ENCODE data around the gene LNPK.
"Not testable (repeated sequence)": the region's sequence is repeated elsewhere in the genome, so short reads cannot be mapped to it uniquely, and the experiment has no call there.

The LNPK gene

GRCh38 chr2:175973373-175973772 is 28.7 kb downstream of the LNPK start:
- no peak for DNase-seq (ENCODE audit: low read depth in 2 of 2)

GRCh38 chr2:175966839-175967238 is 35.2 kb downstream of the LNPK start:
- DNase-seq (ENCODE audit: low read depth in 2 of 2), result no peak

GRCh38 chr2:175965773-175966172 is 36.3 kb downstream of the LNPK start:
- DNase-seq (ENCODE audit: low read depth in 2 of 2), result no peak

- DNase-seq (ENCODE audit: low read depth in 2 of 2), result no peak
Observed at GRCh38 chr2:175964195-175964594, 37.9 kb downstream of the LNPK start.

GRCh38 chr2:175963171-175963570 is 38.9 kb downstream of the LNPK start:
- DNase-seq (ENCODE audit: low read depth in 2 of 2), result not testable (repeated sequence)

GRCh38 chr2:175957845-175958244 is 44.2 kb downstream of the LNPK start:
- no peak for DNase-seq (ENCODE audit: low read depth in 2 of 2)

GRCh38 chr2:175955136-175955535 is 46.9 kb downstream of the LNPK start:
- DNase-seq (ENCODE audit: low read depth in 2 of 2), result no peak

GRCh38 chr2:175950512-175950911 is 51.6 kb downstream of the LNPK start:
- DNase-seq (ENCODE audit: low read depth in 2 of 2), result no peak

GRCh38 chr2:175948191-175948590 is 53.9 kb downstream of the LNPK start:
- no peak for DNase-seq (ENCODE audit: low read depth in 2 of 2)

GRCh38 chr2:175947073-175947472 is 55.0 kb downstream of the LNPK start:
- no peak for DNase-seq (ENCODE audit: low read depth in 2 of 2)

GRCh38 chr2:175941699-175942098 is 60.4 kb downstream of the LNPK start:
- no peak for DNase-seq (ENCODE audit: low read depth in 2 of 2)

- DNase-seq (ENCODE audit: low read depth in 2 of 2), result no peak
Observed at GRCh38 chr2:175937216-175937615, 64.9 kb downstream of the LNPK start.

GRCh38 chr2:175935289-175936181 is 66.5 kb downstream of the LNPK start:
- no peak for DNase-seq (ENCODE audit: low read depth in 2 of 2)

- no peak for DNase-seq (ENCODE audit: low read depth in 2 of 2)
Observed at GRCh38 chr2:175932675-175933074, 69.4 kb downstream of the LNPK start.

GRCh38 chr2:175931805-175932204 is 70.3 kb downstream of the LNPK start:
- DNase-seq (ENCODE audit: low read depth in 2 of 2), result no peak

- no peak for DNase-seq (ENCODE audit: low read depth in 2 of 2)
Observed at GRCh38 chr2:175930504-175930903, 71.6 kb downstream of the LNPK start.

GRCh38 chr2:175929850-175930249 is 72.2 kb downstream of the LNPK start:
- no peak for DNase-seq (ENCODE audit: low read depth in 2 of 2)

- DNase-seq (ENCODE audit: low read depth in 2 of 2), result no peak
Observed at GRCh38 chr2:175926272-175926671, 75.8 kb downstream of the LNPK start.

GRCh38 chr2:175922160-175922559 is 79.9 kb downstream of the LNPK start:
- DNase-seq (ENCODE audit: low read depth in 2 of 2), result no peak

- no peak for DNase-seq (ENCODE audit: low read depth in 2 of 2)
Observed at GRCh38 chr2:175918935-175919334, 83.1 kb downstream of the LNPK start.

- no peak for DNase-seq (ENCODE audit: low read depth in 2 of 2)
Observed at GRCh38 chr2:175914846-175915245, 87.2 kb downstream of the LNPK start.

- DNase-seq (ENCODE audit: low read depth in 2 of 2), result not testable (repeated sequence)
Observed at GRCh38 chr2:175913849-175914743, 88.0 kb downstream of the LNPK start.

- DNase-seq (ENCODE audit: low read depth in 2 of 2), result not testable (repeated sequence)
Observed at GRCh38 chr2:175913267-175913666, 88.8 kb downstream of the LNPK start.

All from stimulated activated CD4-positive, alpha-beta T cell treated with anti-CD3 and anti-CD28 coated beads, Interleukin-4, amount 100 ng/mL, for 48 hours (primary cell).